SK-N-SH treated with all-trans-retinoic acid at 6 μM for 48 hours (cell line): Measurements from ENCODE around the gene CDK5R1.

Experiments used
- ESRRG ChIP-seq: fragments of 250-450 bp; sonication (Bioruptor Pico); IDR thresholded peaks from 2 replicates; pipeline ENCODE4 v1.6.1; 2021; ENCODE audit warnings: mild to moderate bottlenecking
- GLIS3 ChIP-seq: fragments of 250-450 bp; sonication (Bioruptor Pico); IDR thresholded peaks from 2 replicates; pipeline ENCODE4 v1.5.0; 2020; ENCODE audit warnings: mild to moderate bottlenecking, moderate library complexity
- ISL1 ChIP-seq: fragments of 250-450 bp; sonication (Bioruptor Pico); IDR thresholded peaks from 2 replicates; pipeline ENCODE4 v2.1.2; 2022; ENCODE audit warnings: mild to moderate bottlenecking, moderate library complexity
- PATZ1 ChIP-seq: fragments of 250-450 bp; sonication (Bioruptor Pico); IDR thresholded peaks from 2 replicates; pipeline ENCODE4 v1.8.0; 2020; ENCODE audit warnings: mild to moderate bottlenecking, moderate library complexity, borderline replicate concordance
- RARB ChIP-seq: fragments of 250-450 bp; sonication (Bioruptor Pico); IDR thresholded peaks from 2 replicates; pipeline ENCODE4 v1.8.0; 2021; ENCODE audit warnings: mild to moderate bottlenecking, moderate library complexity
- TCF4 ChIP-seq: fragments of 250-450 bp; sonication (Bioruptor Pico); IDR thresholded peaks from 2 replicates; pipeline ENCODE4 v1.8.0; 2021; ENCODE audit warnings: mild to moderate bottlenecking, moderate library complexity, borderline replicate concordance
- TSHZ2 ChIP-seq: fragments of 250-450 bp; sonication (Bioruptor Pico); IDR thresholded peaks from 2 replicates; pipeline ENCODE4 v1.5.0; 2020; ENCODE audit warnings: mild to moderate bottlenecking, moderate library complexity
- TF ChIP-seq, protein P1 (sequence below): fragments of 250-450 bp; sonication (Bioruptor Pico); IDR thresholded peaks from 2 replicates; pipeline ENCODE4 v1.5.1; 2020; ENCODE audit warnings: low read depth, mild to moderate bottlenecking, moderate library complexity

DNA sequence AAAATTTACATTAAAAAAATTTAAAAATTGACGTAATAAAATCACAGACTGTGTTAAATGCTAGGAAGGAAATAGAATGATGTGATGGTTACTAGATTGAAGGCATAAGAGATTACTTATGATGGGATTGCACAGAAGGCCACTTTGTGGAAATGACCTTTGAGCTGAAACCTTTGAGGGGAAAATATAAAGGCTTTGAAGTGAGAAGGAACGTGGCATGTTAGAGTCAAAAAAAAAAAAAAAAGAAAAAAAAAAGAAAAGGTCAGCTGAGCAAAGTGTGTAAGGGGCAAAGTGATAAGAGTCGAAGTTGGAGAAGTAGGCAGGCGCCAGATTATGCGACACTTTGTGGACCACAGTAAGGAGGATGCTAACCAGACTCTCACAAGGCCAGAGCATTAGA is 46.1 kb upstream of the CDK5R1 start:
- no peak for TF ChIP-seq PATZ1
- no peak for TF ChIP-seq ESRRG (CRISPR knock-in tag)
- no peak for TF ChIP-seq RARB
- TF ChIP-seq, protein P1, sequence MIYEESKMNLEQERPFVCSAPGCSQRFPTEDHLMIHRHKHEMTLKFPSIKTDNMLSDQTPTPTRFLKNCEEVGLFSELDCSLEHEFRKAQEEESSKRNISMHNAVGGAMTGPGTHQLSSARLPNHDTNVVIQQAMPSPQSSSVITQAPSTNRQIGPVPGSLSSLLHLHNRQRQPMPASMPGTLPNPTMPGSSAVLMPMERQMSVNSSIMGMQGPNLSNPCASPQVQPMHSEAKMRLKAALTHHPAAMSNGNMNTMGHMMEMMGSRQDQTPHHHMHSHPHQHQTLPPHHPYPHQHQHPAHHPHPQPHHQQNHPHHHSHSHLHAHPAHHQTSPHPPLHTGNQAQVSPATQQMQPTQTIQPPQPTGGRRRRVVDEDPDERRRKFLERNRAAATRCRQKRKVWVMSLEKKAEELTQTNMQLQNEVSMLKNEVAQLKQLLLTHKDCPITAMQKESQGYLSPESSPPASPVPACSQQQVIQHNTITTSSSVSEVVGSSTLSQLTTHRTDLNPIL = no peak
- TF ChIP-seq TSHZ2 (CRISPR knock-in tag) = no peak
- no peak for TF ChIP-seq GLIS3 (CRISPR knock-in tag)
- TF ChIP-seq ISL1 (CRISPR knock-in tag) = no peak
- no peak for TF ChIP-seq TCF4 (CRISPR knock-in tag)
